GM19452 (cell line): Measurements from ENCODE around the gene CPE.
"Not testable (repeated sequence)": the region's sequence is repeated elsewhere in the genome, so short reads cannot be mapped to it uniquely, and the experiment has no call there.

Experiments
- ATAC-seq: cut with Tn5 transposase; IDR thresholded peaks from one replicate; pipeline ENCODE4 v1.9.1; 2021; ENCODE audit not compliant: unreplicated experiment

CPE gene

GRCh38 chr4:165403637-165404036 lies 24.8 kb downstream of the CPE start:
- no peak for ATAC-seq

- ATAC-seq = no peak
Measured at GRCh38 chr4:165404080-165404479, 25.3 kb downstream of the CPE start.

GRCh38 chr4:165404696-165405095 lies 25.9 kb downstream of the CPE start:
- no peak for ATAC-seq

- no peak for ATAC-seq
Measured at GRCh38 chr4:165410214-165410613, 31.4 kb downstream of the CPE start.

- ATAC-seq = no peak
Measured at GRCh38 chr4:165415910-165416309, 37.1 kb downstream of the CPE start.

GRCh38 chr4:165418073-165418472 lies 39.3 kb downstream of the CPE start:
- ATAC-seq = no peak

- no peak for ATAC-seq
Measured at GRCh38 chr4:165425629-165426028, 46.8 kb downstream of the CPE start.

GRCh38 chr4:165426331-165426730 lies 47.5 kb downstream of the CPE start:
- no peak for ATAC-seq

- ATAC-seq = no peak
Measured at GRCh38 chr4:165426823-165427222, 48.0 kb downstream of the CPE start.

- no peak for ATAC-seq
Measured at GRCh38 chr4:165428957-165429356, 50.1 kb downstream of the CPE start.

GRCh38 chr4:165433529-165433928 lies 54.7 kb downstream of the CPE start:
- no peak for ATAC-seq

- no peak for ATAC-seq
Measured at GRCh38 chr4:165437691-165438090, 58.9 kb downstream of the CPE start.

GRCh38 chr4:165439344-165439743 lies 60.5 kb downstream of the CPE start:
- ATAC-seq = no peak

- no peak for ATAC-seq
Measured at GRCh38 chr4:165439981-165440380, 61.2 kb downstream of the CPE start.

- ATAC-seq = no peak
Measured at GRCh38 chr4:165440415-165441158, 61.8 kb downstream of the CPE start.

GRCh38 chr4:165443276-165443675 lies 64.5 kb downstream of the CPE start:
- ATAC-seq = no peak

- no peak for ATAC-seq
Measured at GRCh38 chr4:165448700-165449099, 69.9 kb downstream of the CPE start.

- no peak for ATAC-seq
Measured at GRCh38 chr4:165449333-165449732, 70.5 kb downstream of the CPE start.

- ATAC-seq = no peak
Measured at GRCh38 chr4:165450871-165451270, 72.1 kb downstream of the CPE start.

GRCh38 chr4:165453140-165453539 lies 74.3 kb downstream of the CPE start:
- not testable (repeated sequence) for ATAC-seq

GRCh38 chr4:165454426-165454825 lies 75.6 kb downstream of the CPE start:
- no peak for ATAC-seq

- ATAC-seq = no peak
Measured at GRCh38 chr4:165457793-165458192, 79.0 kb downstream of the CPE start.

GRCh38 chr4:165458471-165458870 lies 79.7 kb downstream of the CPE start:
- no peak for ATAC-seq
